OCI-LY7 (cell line): ENCODE results near the gene ARHGEF4. TPM values are rescaled to one million over a fixed set of nuclear protein-coding genes. Genes with fewer than 3 reads are reported as not detected.

Experiments used
- BruUV-seq: library from RNA; stranded (reverse); fragments of 400-500 nt; replicated peaks from 2 replicates; lab custom pipeline; 2021; lab: Mats Ljungman, UMichigan
- CTCF ChIA-PET: fragments of 300-600 bp; sonication (Branson Sonifier 250); formaldehyde crosslinking; loops from one replicate; lab custom pipeline; 2022; ENCODE audit warnings: antibody characterized with exemption; ENCODE audit not compliant: unreplicated experiment; lab: Charles Lee
- POLR2A ChIA-PET: fragments of 300-600 bp; sonication (Branson Sonifier 250); formaldehyde crosslinking; loops from one replicate; lab custom pipeline; 2022; ENCODE audit warnings: antibody characterized with exemption; lab: Charles Lee
- DNase-seq: peaks from one replicate; pipeline ENCODE4 v3.0.0-alpha.2; 2015; ENCODE audit warnings: low spot score
- H2AFZ ChIP-seq: fragments of 200-600 bp; sonication (generic), shearing (Covaris generic); 2 replicates; pipeline ENCODE4 v1.6.1; 2014; ENCODE audit warnings: mild to moderate bottlenecking, antibody characterized with exemption, low read length, moderate library complexity
- H3K27ac ChIP-seq: fragments of 200-600 bp; sonication (generic); 2 replicates; pipeline ENCODE4 v1.5.1; 2014; ENCODE audit warnings: mixed run types, low read depth, mild to moderate bottlenecking, moderate library complexity, low read length, inconsistent platforms; ENCODE audit not compliant: poor library complexity, severe bottlenecking
- H3K36me3 ChIP-seq: fragments of 200-600 bp; sonication (generic); 2 replicates; pipeline ENCODE4 v1.6.1; 2014; ENCODE audit warnings: mild to moderate bottlenecking, antibody characterized with exemption, low read length, moderate library complexity, mixed read lengths; ENCODE audit not compliant: insufficient read depth
- H3K4me1 ChIP-seq: fragments of 200-600 bp; sonication (generic); 2 replicates; pipeline ENCODE4 v1.5.1; 2014; ENCODE audit warnings: mild to moderate bottlenecking, low read length; ENCODE audit not compliant: insufficient read depth, poor library complexity, severe bottlenecking
- H3K4me2 ChIP-seq: fragments of 200-600 bp; sonication (generic); 2 replicates; pipeline ENCODE4 v1.6.1; 2014; ENCODE audit warnings: mild to moderate bottlenecking, low read length
- H3K4me3 ChIP-seq: fragments of 200-600 bp; sonication (generic); 2 replicates; pipeline ENCODE4 v1.5.1; 2014; ENCODE audit warnings: mild to moderate bottlenecking, low read depth, low read length; ENCODE audit not compliant: poor library complexity, severe bottlenecking
- H3K79me2 ChIP-seq: fragments of 200-600 bp; sonication (generic); 2 replicates; pipeline ENCODE4 v1.6.1; 2016; ENCODE audit warnings: low read depth, mild to moderate bottlenecking, low read length, moderate library complexity, mixed read lengths; ENCODE audit not compliant: insufficient read depth
- H3K9me2 ChIP-seq: fragments of 200-600 bp; sonication (generic); 2 replicates; pipeline ENCODE4 v1.6.1; 2016; ENCODE audit warnings: mild to moderate bottlenecking, low read length, mixed read lengths; ENCODE audit not compliant: insufficient read depth
- H3K9me3 ChIP-seq: fragments of 200-600 bp; sonication (generic); 2 replicates; pipeline ENCODE4 v1.6.1; 2014; ENCODE audit warnings: mild to moderate bottlenecking, mixed run types, low read length, mixed read lengths
- H4K20me1 ChIP-seq: fragments of 200-600 bp; sonication (generic); 2 replicates; pipeline ENCODE4 v1.6.1; 2014; ENCODE audit warnings: mild to moderate bottlenecking, antibody characterized with exemption, low read length, moderate library complexity, mixed read lengths; ENCODE audit not compliant: insufficient read depth
- CTCF ChIP-seq: fragments of 200-600 bp; sonication (generic); conservative IDR thresholded peaks from 2 replicates; pipeline ENCODE4 v1.5.1; 2014; ENCODE audit warnings: mild to moderate bottlenecking, antibody characterized with exemption, low read length, moderate library complexity, mixed read lengths
- EZH2phosphoT487 ChIP-seq: fragments of 200-600 bp; sonication (generic); IDR thresholded peaks from 2 replicates; pipeline ENCODE4 v1.6.1; 2018; ENCODE audit warnings: low read depth, borderline replicate concordance, mild to moderate bottlenecking, mixed run types, antibody characterized with exemption, low read length, moderate library complexity, mixed read lengths
- intact Hi-C: fragments of 100-400 bp; cut with micrococcal nuclease; formaldehyde crosslinking; loops from one replicate; pipeline ENCODE4 v1.10.0; 2022; ENCODE audit not compliant: unreplicated experiment
- total RNA-seq, 2 experiments: library from RNA; depleted of rRNA in 1 of 2; stranded (reverse); fragments of >200 nt in 1 of 2; shearing (Covaris generic) in 1 of 2; gene quantifications; 2 replicates each; pipeline ENCODE4 v1.2.3, GENCODE V29; 2014 to 2022

ARHGEF4 gene
- total RNA-seq, 2 experiments from 2014 or later = 1.1 to 1.7 TPM

- BruUV-seq = no TSS peak
- H3K79me2 ChIP-seq = no peaks in the 10 kb centered on the region
Measured at GRCh38 chr2:130831356-130831755, 5.4 kb upstream of the ARHGEF4 start.

GRCh38 chr2:130832296-130832940, 4.3 kb upstream of the ARHGEF4 start:
- H3K79me2 ChIP-seq = no peaks in the 10 kb centered on the region
- DNase-seq = no peak
- TF ChIP-seq CTCF = no peak
- TF ChIP-seq EZH2phosphoT487 = no peak
- no peaks in the 10 kb centered on the region for H3K9me3 ChIP-seq
- H3K9me2 ChIP-seq = no peaks in the 10 kb centered on the region
- ChIA-PET CTCF (no interaction called here), POLR2A (no interaction called here)
- peaks cover 28% of the 10 kb centered on the region for H3K4me1 ChIP-seq
- H3K36me3 ChIP-seq = no peaks in the 10 kb centered on the region
- no peaks in the 10 kb centered on the region for H4K20me1 ChIP-seq
- no peak overlapping the region for H2AFZ ChIP-seq
- no peak overlapping the region for H3K4me2 ChIP-seq
- intact Hi-C loops = no loop called here
- H3K4me3 ChIP-seq = no peak overlapping the region
- BruUV-seq = no TSS peak
- H3K27ac ChIP-seq = no peak overlapping the region

More at GRCh38 chr2:130831356-130831755, 5.4 kb upstream of the ARHGEF4 start:
- TF ChIP-seq CTCF = no peak
- no peak for TF ChIP-seq EZH2phosphoT487
- H4K20me1 ChIP-seq = no peaks in the 10 kb centered on the region
- ChIA-PET CTCF (interaction anchor here (0.6 kb wide), 1 partner anchor 18 kb away, joined by 4 read pairs; no protein-coding TSS in a partner anchor), POLR2A (interaction anchor here (0.6 kb wide), 1 partner anchor 9 kb away, joined by 4 read pairs; no protein-coding TSS in a partner anchor)
- H2AFZ ChIP-seq = no peak overlapping the region
- H3K36me3 ChIP-seq = no peaks in the 10 kb centered on the region
- no peak overlapping the region for H3K27ac ChIP-seq
- H3K4me1 ChIP-seq = peaks cover 25% of the 10 kb centered on the region
- no peaks in the 10 kb centered on the region for H3K9me3 ChIP-seq
- no peak overlapping the region for H3K4me2 ChIP-seq
- no peak for DNase-seq
- no peak overlapping the region for H3K4me3 ChIP-seq
- intact Hi-C loops = no loop called here
- no peaks in the 10 kb centered on the region for H3K9me2 ChIP-seq
